H1 (cell line): ENCODE data around the gene C5AR2. TPM values are rescaled to one million over a fixed set of nuclear protein-coding genes. Genes with fewer than 3 reads are reported as not detected.

Experiments
- CTCF ChIA-PET: fragments of 300-600 bp; sonication (Branson Sonifier 250); formaldehyde crosslinking; loops from one replicate; lab custom pipeline; 2021; ENCODE audit not compliant: partially characterized antibody; lab: Charles Lee
- POLR2A ChIA-PET: fragments of 300-600 bp; sonication (Branson Sonifier 250); formaldehyde crosslinking; loops from one replicate; lab custom pipeline; 2021; ENCODE audit warnings: inconsistent platforms; ENCODE audit not compliant: partially characterized antibody; lab: Charles Lee
- DNase-seq, 2 experiments: peaks; one replicate each; pipeline versions ENCODE4 v3.0.0 to v3.0.0-alpha.2; 2010 to 2022; ENCODE audit warnings: low spot score in 2 of 2, low read depth in 1 of 2, mixed read lengths in 1 of 2
- FAIRE-seq: peaks from 2 replicates; lab custom pipeline; 2011; peaks lifted over from hg19 to GRCh38; lab: Jason Lieb, UNC
- H2AFZ ChIP-seq: 2 replicates; pipeline ENCODE4 v1.8.1; 2012; ENCODE audit warnings: low read length, inconsistent platforms
- H2AK5ac ChIP-seq: 2 replicates; pipeline ENCODE4 v1.6.1; 2013; ENCODE audit warnings: low read depth, low read length
- H2BK120ac ChIP-seq: replicated peaks from 2 replicates; pipeline ENCODE3; 2013; ENCODE audit warnings: low read depth, low read length, inconsistent platforms
- H2BK12ac ChIP-seq: 2 replicates; pipeline ENCODE4 v1.6.1; 2013; ENCODE audit warnings: low read depth, low read length
- H2BK15ac ChIP-seq: 2 replicates; pipeline ENCODE4 v1.6.1; 2013; ENCODE audit warnings: low read length
- H2BK20ac ChIP-seq: 2 replicates; pipeline ENCODE4 v1.6.1; 2013; ENCODE audit warnings: low read length
- H2BK5ac ChIP-seq: 2 replicates; pipeline ENCODE4 v1.6.1; 2013; ENCODE audit warnings: low read depth, low read length
- H3K14ac ChIP-seq: 2 replicates; pipeline ENCODE4 v1.6.1; 2013; ENCODE audit warnings: inconsistent platforms; ENCODE audit not compliant: insufficient read length
- H3K18ac ChIP-seq: 2 replicates; pipeline ENCODE4 v1.6.1; 2013; ENCODE audit warnings: low read length; ENCODE audit errors: extremely low read depth
- H3K23ac ChIP-seq: 2 replicates; pipeline ENCODE4 v1.6.1; 2013; ENCODE audit warnings: inconsistent platforms; ENCODE audit not compliant: insufficient read length
- H3K23me2 ChIP-seq: 2 replicates; pipeline ENCODE4 v1.6.1; 2013; ENCODE audit warnings: low read depth, low read length
- H3K27ac ChIP-seq: 2 replicates; pipeline ENCODE4 v1.6.1; 2011; ENCODE audit warnings: low read depth, low read length, inconsistent platforms
- H3K27me3 ChIP-seq, 4 experiments: replicated peaks in 1 of 4; 1 replicate in 1 of 4; 2 replicates in 3 of 4; pipeline versions ENCODE4 v1.6.1 to v1.8.1; 2011 to 2013; ENCODE audit warnings: low read length in 3 of 4, mild to moderate bottlenecking in 3 of 4, inconsistent platforms in 2 of 4, mixed read lengths in 2 of 4, moderate library complexity in 1 of 4; ENCODE audit not compliant: control insufficient read depth in 3 of 4, insufficient read depth in 3 of 4; ENCODE audit errors: extremely low read depth in 1 of 4
- H3K36me3 ChIP-seq, 4 experiments: 2 replicates each; pipeline versions ENCODE4 v1.6.1 to v1.8.1; 2011 to 2013; ENCODE audit warnings: mild to moderate bottlenecking in 4 of 4, low read length in 3 of 4, moderate library complexity in 2 of 4, control low read depth in 1 of 4, inconsistent platforms in 1 of 4; ENCODE audit not compliant: insufficient read depth in 4 of 4, control insufficient read depth in 2 of 4
- H3K4ac ChIP-seq: replicated peaks from 2 replicates; pipeline ENCODE3; 2013; ENCODE audit warnings: low read length, low read depth, mixed read lengths, inconsistent platforms; ENCODE audit not compliant: insufficient read length
- H3K4me1 ChIP-seq, 4 experiments: replicated peaks in 1 of 4; 1 replicate in 1 of 4; 2 replicates in 3 of 4; pipeline versions ENCODE4 v1.6.1 to v1.8.1; 2011 to 2013; ENCODE audit warnings: low read length in 3 of 4, inconsistent platforms in 2 of 4, mixed read lengths in 1 of 4; ENCODE audit not compliant: insufficient read depth in 4 of 4, control insufficient read depth in 3 of 4
- H3K4me2 ChIP-seq, 2 experiments: 2 replicates each; pipeline versions ENCODE4 v1.6.1 to v1.8.1; 2011 to 2013; ENCODE audit warnings: low read depth in 2 of 2, low read length in 2 of 2, control low read depth in 1 of 2, inconsistent platforms in 1 of 2, mild to moderate bottlenecking in 1 of 2; ENCODE audit not compliant: insufficient read depth in 1 of 2
- H3K4me3 ChIP-seq, 4 experiments: fragments of 200-600, 300-600 bp in 1 of 4; sonication (generic), shearing (Covaris generic), sonication (Bioruptor Twin) in 1 of 4; 2 replicates each; pipeline versions ENCODE4 v1.5.1 to v1.8.1; 2011 to 2016; ENCODE audit warnings: low read length in 4 of 4, low read depth in 3 of 4, control low read depth in 2 of 4, inconsistent platforms in 2 of 4, mild to moderate bottlenecking in 2 of 4, mixed read lengths in 1 of 4, moderate library complexity in 1 of 4; ENCODE audit not compliant: insufficient read depth in 2 of 4; ENCODE audit errors: extremely low read depth in 1 of 4
- H3K56ac ChIP-seq: replicated peaks from 2 replicates; pipeline ENCODE3; 2013; ENCODE audit warnings: low read depth, mild to moderate bottlenecking, mixed read lengths, low read length, inconsistent platforms; ENCODE audit not compliant: insufficient read length
- H3K79me1 ChIP-seq: 2 replicates; pipeline ENCODE4 v1.6.1; 2013; ENCODE audit warnings: low read depth, low read length, control low read depth
- H3K79me2 ChIP-seq, 2 experiments: 2 replicates each; pipeline versions ENCODE4 v1.6.1 to v1.8.1; 2012 to 2013; ENCODE audit warnings: low read length in 2 of 2, mild to moderate bottlenecking in 2 of 2, inconsistent platforms in 1 of 2; ENCODE audit not compliant: insufficient read depth in 2 of 2, control insufficient read depth in 1 of 2
- H3K9ac ChIP-seq, 4 experiments: replicated peaks in 1 of 4; 1 replicate in 1 of 4; 2 replicates in 3 of 4; pipeline versions ENCODE4 v1.6.1 to v1.8.1; 2011 to 2013; ENCODE audit warnings: low read depth in 3 of 4, low read length in 3 of 4, control low read depth in 2 of 4, mild to moderate bottlenecking in 2 of 4, moderate library complexity in 2 of 4, inconsistent platforms in 1 of 4; ENCODE audit errors: extremely low read depth in 1 of 4
- H3K9me3 ChIP-seq, 2 experiments: 2 replicates each; pipeline versions ENCODE4 v1.6.1 to v1.8.1; 2012 to 2013; ENCODE audit warnings: mild to moderate bottlenecking in 2 of 2, moderate library complexity in 2 of 2, control low read depth in 1 of 2, inconsistent platforms in 1 of 2, low read depth in 1 of 2, low read length in 1 of 2, mixed read lengths in 1 of 2; ENCODE audit not compliant: insufficient read depth in 2 of 2
- H4K20me1 ChIP-seq, 2 experiments: replicated peaks in 1 of 2; 2 replicates each; pipeline versions ENCODE3 to v1.8.1; 2011 to 2013; ENCODE audit warnings: inconsistent platforms in 2 of 2, low read length in 2 of 2, mild to moderate bottlenecking in 1 of 2; ENCODE audit not compliant: insufficient read depth in 2 of 2, control insufficient read depth in 1 of 2
- H4K5ac ChIP-seq: 2 replicates; pipeline ENCODE4 v1.6.1; 2013; ENCODE audit warnings: low read length, low read depth, mixed read lengths, inconsistent platforms; ENCODE audit not compliant: insufficient read length
- H4K8ac ChIP-seq: 2 replicates; pipeline ENCODE4 v1.8.0; 2013; ENCODE audit warnings: mild to moderate bottlenecking, moderate library complexity, low read length, inconsistent platforms; ENCODE audit not compliant: insufficient read depth; ENCODE audit errors: extremely low read depth
- H4K91ac ChIP-seq: replicated peaks from 2 replicates; pipeline ENCODE3; 2013; ENCODE audit warnings: low read length, mixed read lengths, inconsistent platforms; ENCODE audit not compliant: insufficient read length
- CEBPB ChIP-seq: IDR thresholded peaks from 2 replicates; pipeline ENCODE4 v1.6.1; 2012; ENCODE audit warnings: low read depth, low read length
- CHD2 ChIP-seq: IDR thresholded peaks from 2 replicates; pipeline ENCODE4 v1.6.1; 2012; ENCODE audit warnings: low read length, improper control_type of control experiment
- CREB1 ChIP-seq: IDR thresholded peaks from 2 replicates; pipeline ENCODE4 v1.6.1; 2012; ENCODE audit warnings: inconsistent platforms
- HDAC2 ChIP-seq, 2 experiments: fragments of 300-600 bp in 1 of 2; sonication (generic) in 1 of 2; IDR thresholded peaks; 2 replicates each; pipeline ENCODE4 v1.6.1; 2011 to 2012; ENCODE audit warnings: low read depth in 2 of 2, low read length in 2 of 2, mild to moderate bottlenecking in 2 of 2, moderate library complexity in 2 of 2, borderline replicate concordance in 1 of 2, inconsistent platforms in 1 of 2
- KDM4A ChIP-seq: IDR thresholded peaks from one replicate; pipeline ENCODE4 v1.7.1; 2012; ENCODE audit warnings: low read depth, mild to moderate bottlenecking, moderate library complexity, low read length, inconsistent platforms; ENCODE audit not compliant: severe bottlenecking
- RAD21 ChIP-seq, 2 experiments: IDR thresholded peaks in 1 of 2; conservative IDR thresholded peaks in 1 of 2; 2 replicates each; pipeline ENCODE4 v1.6.1; 2011; ENCODE audit warnings: low read depth in 2 of 2, low read length in 2 of 2, improper control_type of control experiment in 1 of 2, inconsistent platforms in 1 of 2, mild to moderate bottlenecking in 1 of 2, moderate library complexity in 1 of 2
- SIN3A ChIP-seq, 2 experiments: IDR thresholded peaks in 1 of 2; conservative IDR thresholded peaks in 1 of 2; 2 replicates each; pipeline ENCODE4 v1.6.1; 2011 to 2012; ENCODE audit warnings: low read length in 2 of 2, improper control_type of control experiment in 1 of 2, low read depth in 1 of 2, mild to moderate bottlenecking in 1 of 2
- SIRT6 ChIP-seq: IDR thresholded peaks from one replicate; pipeline ENCODE4 v1.7.1; 2012; ENCODE audit warnings: low read length, inconsistent platforms
- SP1 ChIP-seq: IDR thresholded peaks from 2 replicates; pipeline ENCODE4 v1.6.1; 2011; ENCODE audit warnings: low read depth, low read length
- TEAD4 ChIP-seq: IDR thresholded peaks from 2 replicates; pipeline ENCODE4 v1.6.1; 2012; ENCODE audit warnings: low read depth, low read length, inconsistent platforms, mixed read lengths
- WGBS, 2 experiments: shearing (Covaris generic) in 1 of 2; methylation state at CpG; one replicate each; pipeline versions ENCODE4 v1.1.6 to v1.1.7; 2013 to 2015; ENCODE audit warnings: low lambda C conversion rate in 2 of 2, mixed read lengths in 2 of 2, inconsistent platforms in 1 of 2, low coverage in 1 of 2, missing lambda C conversion rate in 1 of 2; ENCODE audit not compliant: insufficient replicate concordance in 2 of 2, insufficient coverage in 1 of 2, insufficient read length in 1 of 2; ENCODE audit errors: extremely low coverage in 1 of 2, missing lambda C conversion rate in 1 of 2; 5-methylcytosine and 5-hydroxymethylcytosine counted together
- polyA plus RNA-seq, 7 experiments: library from polyadenylated mRNA; depleted of rRNA in 3 of 7; stranded (reverse) in 5 of 7; unstranded in 2 of 7; fragments of >200 nt in 5 of 7; fragments of 200-250 nt in 2 of 7; gene quantifications; 1 replicate in 5 of 7; 2 replicates in 1 of 7; 4 replicates in 1 of 7; pipeline versions ENCODE4 v1.2.1 to v1.2.3, GENCODE V29; 2011 to 2013; ENCODE audit warnings: missing spikeins in 2 of 7, mixed read lengths in 2 of 7
- total RNA-seq: library from RNA; stranded (reverse); fragmentation: NEBNext Ultra II Directional; extraction: Animal tissue kit (Norgen Biotek cat#: 25700); gene quantifications from 2 replicates; pipeline ENCODE4 v1.2.1, GENCODE V29; 2021
- TF ChIP-seq, protein P1 (sequence below): IDR thresholded peaks from 2 replicates; pipeline ENCODE4 v1.6.1; 2011; ENCODE audit warnings: low read depth, mild to moderate bottlenecking, low read length; ENCODE audit not compliant: insufficient read depth
- TF ChIP-seq, protein P2 (sequence below): IDR thresholded peaks from 2 replicates; pipeline ENCODE4 v1.6.1; 2012; ENCODE audit warnings: inconsistent platforms

The C5AR2 gene
- total and polyA plus RNA-seq, 2 of the 8 experiments (the other 6 are each of a cell fraction or from before 2014, with no cell fraction given) = 0.08 to 0.15 TPM

DNA sequence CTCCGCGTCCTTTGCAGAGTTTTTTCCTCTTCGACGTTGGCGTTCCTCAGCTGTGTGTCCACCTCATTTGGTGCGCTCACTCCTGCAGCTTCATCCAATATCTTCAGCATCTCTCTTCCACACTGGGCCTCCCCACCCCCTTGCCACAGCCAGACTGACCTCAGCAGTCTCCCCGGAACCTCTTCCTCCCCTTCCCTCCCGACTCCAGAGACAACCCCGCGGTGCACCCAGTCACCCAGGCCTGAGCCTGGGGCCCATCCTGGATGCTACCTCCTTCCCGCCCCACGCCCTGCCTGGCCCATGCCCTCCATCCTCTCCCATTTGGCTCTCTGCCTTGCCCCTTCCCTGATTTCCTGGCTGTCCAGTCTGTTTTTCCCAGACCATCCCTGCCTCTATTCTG lies 8.1 kb upstream of the C5AR2 start:
- H2BK15ac ChIP-seq = no peak overlapping the region; the same call in 1 of the 2 replicates
- no peak overlapping the region for H3K4me3 ChIP-seq
- no peaks in the 10 kb centered on the region for H3K79me2 ChIP-seq
- no peak overlapping the region for H3K56ac ChIP-seq
- FAIRE-seq = no peak
- no peaks in the 10 kb centered on the region for H3K23me2 ChIP-seq
- 0 out of 2 replicates have a peak overlapping the region, but pooled peaks have one; percentile 86 for H4K8ac ChIP-seq
- no peak overlapping the region for H3K18ac ChIP-seq
- H3K79me1 ChIP-seq = no peaks in the 10 kb centered on the region
- 89% methylated on average over 12 of the region's 12 CpGs; no CpG with 5 or more reads in 1 of the 2 experiments for WGBS, 2 experiments
- no peak overlapping the region for H3K23ac ChIP-seq
- POLR2A ChIA-PET = interaction anchor here (1.2 to 1.7 kb wide), 2 partner anchors 59 to 95 kb away, joined by 3 to 4 read pairs; partner anchors contain the start of gene MEIS3
- no peak overlapping the region for H2BK5ac ChIP-seq
- no peaks in the 10 kb centered on the region for H3K9me3 ChIP-seq
- H3K27me3 ChIP-seq = no peaks in the 10 kb centered on the region; a peak in 2 of 7 replicates
- H2BK12ac ChIP-seq = no peak overlapping the region
- DNase-seq = no peak
- no peak overlapping the region for H2BK20ac ChIP-seq
- H3K14ac ChIP-seq = no peak overlapping the region
- H2AK5ac ChIP-seq = no peak overlapping the region
- H3K36me3 ChIP-seq = no peaks in the 10 kb centered on the region
- no peak overlapping the region for H3K9ac ChIP-seq
- no peak overlapping the region for H3K27ac ChIP-seq
- peaks cover 0 to 3% (median 0%) of the 10 kb centered on the region in 4 experiments; a peak in 1 of 7 replicates for H3K4me1 ChIP-seq
- CTCF ChIA-PET = interaction anchor here (0.8 to 3.3 kb wide), 6 partner anchors 11 to 383 kb away, joined by 3 to 23 read pairs (median 4); partner anchors contain the start of gene DHX34
- no peak overlapping the region for H2BK120ac ChIP-seq
- no peak overlapping the region for H3K4me2 ChIP-seq
- no peak overlapping the region for H2AFZ ChIP-seq
- H4K20me1 ChIP-seq = no peaks in the 10 kb centered on the region
- H4K91ac ChIP-seq = no peak overlapping the region
- no peak overlapping the region for H3K4ac ChIP-seq
- no peak overlapping the region for H4K5ac ChIP-seq
- no peak for TF ChIP-seq HDAC2 (IDR thresholded peaks at IDR 0.05; ENCODE audit: borderline replicate concordance in 1 of 2, low read depth in 2 of 2, low read length in 2 of 2)
- no peak for TF ChIP-seq CREB1
- TF ChIP-seq CHD2 = no peak
- TF ChIP-seq CEBPB = no peak
- TF ChIP-seq, protein P1, sequence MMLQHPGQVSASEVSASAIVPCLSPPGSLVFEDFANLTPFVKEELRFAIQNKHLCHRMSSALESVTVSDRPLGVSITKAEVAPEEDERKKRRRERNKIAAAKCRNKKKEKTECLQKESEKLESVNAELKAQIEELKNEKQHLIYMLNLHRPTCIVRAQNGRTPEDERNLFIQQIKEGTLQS = no peak
- no peak for TF ChIP-seq KDM4A
- TF ChIP-seq, protein P2, sequence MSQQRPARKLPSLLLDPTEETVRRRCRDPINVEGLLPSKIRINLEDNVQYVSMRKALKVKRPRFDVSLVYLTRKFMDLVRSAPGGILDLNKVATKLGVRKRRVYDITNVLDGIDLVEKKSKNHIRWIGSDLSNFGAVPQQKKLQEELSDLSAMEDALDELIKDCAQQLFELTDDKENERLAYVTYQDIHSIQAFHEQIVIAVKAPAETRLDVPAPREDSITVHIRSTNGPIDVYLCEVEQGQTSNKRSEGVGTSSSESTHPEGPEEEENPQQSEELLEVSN = no peak
- TF ChIP-seq SIN3A (conservative IDR thresholded peaks at IDR 0.05 in 1 of 2, IDR thresholded peaks at IDR 0.05 in 1 of 2; ENCODE audit: low read depth in 1 of 2, low read length in 2 of 2) = no peak
- TF ChIP-seq SP1 = no peak
- TF ChIP-seq SIRT6 = no peak
- no peak for TF ChIP-seq TEAD4
- TF ChIP-seq RAD21 (IDR thresholded peaks at IDR 0.05 in 1 of 2, conservative IDR thresholded peaks at IDR 0.05 in 1 of 2; ENCODE audit: low read depth in 2 of 2, low read length in 2 of 2) = no peak
